ENCODE measurements around the gene CAMTA1.

Gene CAMTA1

GRCh38 chr1:7558921-7559869, 773.9 kb downstream of the CAMTA1 start:
- DNase-seq, result no peak

- DNase-seq, result no peak
Measured at GRCh38 chr1:7560128-7560527, 774.9 kb downstream of the CAMTA1 start.

- DNase-seq, result no peak
Measured at GRCh38 chr1:7560601-7561181, 775.4 kb downstream of the CAMTA1 start.

- DNase-seq, result no peak
Measured at GRCh38 chr1:7561331-7561921, 776.2 kb downstream of the CAMTA1 start.

- DNase-seq, result no peak
Measured at GRCh38 chr1:7561936-7562728, 776.9 kb downstream of the CAMTA1 start.

GRCh38 chr1:7562729-7563605, 777.7 kb downstream of the CAMTA1 start:
- DNase-seq, result no peak

GRCh38 chr1:7564137-7564536, 778.9 kb downstream of the CAMTA1 start:
- no peak for DNase-seq

- DNase-seq, result no peak
Measured at GRCh38 chr1:7565099-7565750, 780.0 kb downstream of the CAMTA1 start.

GRCh38 chr1:7566417-7567375, 781.4 kb downstream of the CAMTA1 start:
- DNase-seq, result no peak

GRCh38 chr1:7567376-7567775, 782.1 kb downstream of the CAMTA1 start:
- no peak for DNase-seq

- no peak for DNase-seq
Measured at GRCh38 chr1:7568053-7568452, 782.8 kb downstream of the CAMTA1 start.

- no peak for DNase-seq
Measured at GRCh38 chr1:7568901-7569524, 783.8 kb downstream of the CAMTA1 start.

GRCh38 chr1:7570311-7570710, 785.1 kb downstream of the CAMTA1 start:
- no peak for DNase-seq

GRCh38 chr1:7572654-7573152, 787.4 kb downstream of the CAMTA1 start:
- no peak for DNase-seq

- DNase-seq, result no peak
Measured at GRCh38 chr1:7573481-7573880, 788.2 kb downstream of the CAMTA1 start.

- DNase-seq, result no peak
Measured at GRCh38 chr1:7574121-7575040, 789.1 kb downstream of the CAMTA1 start.

- no peak for DNase-seq
Measured at GRCh38 chr1:7575041-7575400, 789.8 kb downstream of the CAMTA1 start.

- DNase-seq, result no peak
Measured at GRCh38 chr1:7576946-7577657, 791.8 kb downstream of the CAMTA1 start.
